T-helper 17 cell (primary cell): ENCODE data around the gene LGALS13. TPM values are rescaled to one million over a fixed set of nuclear protein-coding genes. Genes with fewer than 3 reads are reported as not detected.

Experiments used
- ATAC-seq: fragments of 150-1000 bp; cut with Tn5 transposase; 2 replicates; pipeline ENCODE4 v1.10.0; 2021; ENCODE audit warnings: mild to moderate bottlenecking, moderate library complexity
- DNase-seq, 3 donors: peaks; one replicate each; pipeline versions ENCODE4 v3.0.0 to v3.0.0-alpha.2; 2020 to 2021
- H3K9me3 ChIP-seq: one replicate; pipeline ENCODE4 v1.7.0; 2013; ENCODE audit warnings: low read length, mild to moderate bottlenecking; ENCODE audit not compliant: control insufficient read depth, poor library complexity, severe bottlenecking
- H3K27ac Mint-ChIP-seq: one replicate; pipeline ENCODE4 v1.8.0; 2022; ENCODE audit warnings: mild to moderate bottlenecking, moderate library complexity, mixed read lengths
- H3K27me3 Mint-ChIP-seq: one replicate; pipeline ENCODE4 v1.8.0; 2022; ENCODE audit warnings: mixed read lengths
- H3K36me3 Mint-ChIP-seq: one replicate; pipeline ENCODE4 v1.8.0; 2022; ENCODE audit warnings: low read depth, mixed read lengths
- H3K4me1 Mint-ChIP-seq: one replicate; pipeline ENCODE4 v1.8.0; 2022; ENCODE audit warnings: mild to moderate bottlenecking, mixed read lengths
- H3K4me3 Mint-ChIP-seq: one replicate; pipeline ENCODE4 v1.8.0; 2022; ENCODE audit warnings: mild to moderate bottlenecking, moderate library complexity, mixed read lengths
- total RNA-seq, 4 donors: library from RNA in 2 of 4; stranded (reverse) in 2 of 4; gene quantifications; one replicate each; pipeline ENCODE4 v1.2.3 and lab custom pipeline; 2022 to 2026

LGALS13 gene, protein sequence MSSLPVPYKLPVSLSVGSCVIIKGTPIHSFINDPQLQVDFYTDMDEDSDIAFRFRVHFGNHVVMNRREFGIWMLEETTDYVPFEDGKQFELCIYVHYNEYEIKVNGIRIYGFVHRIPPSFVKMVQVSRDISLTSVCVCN
- total RNA-seq (not detected), total RNA-seq (lab: John Stamatoyannopoulos, UW) (0 reads per million in 2 donors)

DNA sequence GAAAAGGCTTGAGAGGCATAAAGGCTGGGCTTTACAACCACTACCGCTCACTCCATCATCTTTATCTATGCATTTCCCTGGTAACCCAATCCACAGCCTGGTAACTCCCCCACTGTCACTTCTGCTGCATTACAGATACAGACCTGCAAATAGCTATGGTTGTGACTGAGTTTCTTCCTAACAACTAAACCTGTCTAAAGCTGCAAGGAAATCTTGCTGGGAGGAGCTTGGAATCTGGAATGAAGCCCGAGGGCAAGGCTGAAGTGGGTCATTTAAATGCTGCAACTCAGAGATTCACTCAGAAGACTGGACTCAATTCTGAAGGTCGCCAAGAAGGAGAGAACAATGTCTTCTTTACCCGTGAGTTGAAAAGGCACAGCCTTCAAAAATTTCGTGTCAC lies at the start of gene LGALS13:
TSS of gene LGALS13 (plus strand) at position 301 of the 400 bp plus-strand sequence. CDS start at position 346, 45 bp downstream.
- H3K9me3 ChIP-seq, result no peaks in the 10 kb centered on the region
- H3K4me3 Mint-ChIP-seq, result no peak within 1 kb of the TSS
- H3K36me3 Mint-ChIP-seq, result no peaks in the 10 kb centered on the region
- H3K4me1 Mint-ChIP-seq, result no peaks in the 10 kb centered on the region
- ATAC-seq (no peak), DNase-seq (no peak)
- H3K27me3 Mint-ChIP-seq, result peaks cover 47% of the 10 kb centered on the region
- H3K27ac Mint-ChIP-seq, result no peak within 1 kb of the TSS

DNA sequence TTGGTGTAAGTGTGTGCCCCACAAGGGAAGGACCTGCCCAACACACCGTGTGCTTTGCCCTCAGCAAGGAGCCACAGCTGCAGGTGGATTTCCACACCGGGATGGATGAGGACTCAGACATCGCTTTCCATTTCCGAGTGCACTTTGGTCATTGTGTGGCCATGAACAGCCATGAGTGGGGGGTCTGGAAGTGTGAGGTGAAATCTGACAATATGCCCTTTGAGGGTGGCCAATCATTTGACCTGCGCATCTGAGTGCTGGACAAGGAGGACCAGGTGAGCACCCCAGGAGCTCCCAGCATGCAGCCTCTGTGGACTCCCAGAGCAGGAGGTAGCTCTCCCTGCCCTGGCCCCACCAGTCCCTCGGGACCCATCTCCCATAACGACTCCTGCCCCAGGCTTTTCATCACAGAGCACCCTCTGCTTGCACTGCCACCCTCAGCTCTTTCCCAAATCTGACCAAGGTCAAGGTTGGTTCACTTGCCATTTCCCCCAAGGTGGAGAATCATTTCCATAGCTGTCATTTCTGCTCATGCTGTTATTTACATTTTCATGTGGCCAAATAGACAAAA lies 49.2 kb upstream of the LGALS13 start:
- no peaks in the 10 kb centered on the region for H3K27me3 Mint-ChIP-seq
- peaks cover 1% of the 10 kb centered on the region for H3K36me3 Mint-ChIP-seq
- ATAC-seq, result no peak
- H3K4me1 Mint-ChIP-seq, result peaks cover 14% of the 10 kb centered on the region
- no peak overlapping the region for H3K27ac Mint-ChIP-seq
- H3K9me3 ChIP-seq, result no peaks in the 10 kb centered on the region
- DNase-seq, result no peak
- H3K4me3 Mint-ChIP-seq, result no peak overlapping the region

DNA sequence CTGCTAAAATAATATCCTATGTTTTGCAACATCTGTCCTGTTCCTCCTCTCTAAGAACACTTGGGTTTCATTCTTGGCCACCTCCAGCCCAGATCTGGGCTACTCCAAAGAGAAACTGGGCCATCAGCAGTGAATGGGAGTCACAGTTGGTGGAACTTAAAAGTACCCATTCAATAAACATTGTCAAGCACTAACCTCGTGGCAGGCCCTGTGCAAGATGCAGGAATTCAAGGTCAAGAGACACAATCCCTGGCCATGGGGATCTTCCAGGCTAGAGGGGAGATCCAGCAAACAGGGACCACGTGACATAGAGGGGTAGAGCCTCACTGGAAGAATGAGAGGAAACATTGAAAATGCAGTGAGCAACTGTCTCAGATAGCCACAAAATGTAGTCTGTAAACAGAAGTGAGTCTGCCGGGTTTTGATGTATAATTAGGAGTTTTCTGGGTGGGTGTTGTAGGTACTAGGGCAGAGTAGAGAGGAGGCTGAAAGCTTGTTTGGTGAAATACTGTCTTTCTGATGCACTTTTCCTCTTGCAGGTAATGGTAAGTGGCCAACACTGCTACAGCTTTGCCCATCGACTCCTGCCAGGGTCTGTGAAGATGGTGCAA lies 47.5 kb upstream of the LGALS13 start:
- Mint-ChIP-seq H3K4me1 (peaks cover 23% of the 10 kb centered on the region), H3K4me3 (no peak overlapping the region), H3K27ac (no peak overlapping the region), H3K36me3 (peaks cover 2% of the 10 kb centered on the region), H3K27me3 (no peaks in the 10 kb centered on the region)
- DNase-seq (no peak), ATAC-seq (no peak)
- no peaks in the 10 kb centered on the region for H3K9me3 ChIP-seq

DNA sequence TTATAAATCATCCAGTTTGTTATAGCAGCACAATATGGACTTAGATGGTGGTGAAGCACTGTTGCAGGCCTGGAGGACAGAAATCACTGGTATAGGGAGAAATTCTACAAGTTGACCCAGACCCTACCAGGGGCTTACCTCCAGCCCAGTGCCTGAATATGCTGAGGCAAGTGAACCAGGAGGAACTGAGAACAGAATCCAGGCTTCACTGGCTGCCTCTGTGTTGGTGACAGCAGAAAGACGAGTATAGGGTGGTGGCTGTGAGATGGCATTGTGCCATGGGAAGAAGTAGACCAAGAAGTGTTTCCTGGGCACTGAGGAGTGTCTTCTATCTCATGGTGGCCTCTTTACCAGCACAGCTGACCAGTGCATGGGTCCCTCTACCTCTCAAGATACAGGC lies 46.4 kb upstream of the LGALS13 start:
- no peaks in the 10 kb centered on the region for H3K27me3 Mint-ChIP-seq
- H3K27ac Mint-ChIP-seq, result no peak overlapping the region
- no peak for ATAC-seq
- no peak for DNase-seq
- H3K36me3 Mint-ChIP-seq, result peaks cover 2% of the 10 kb centered on the region
- no peaks in the 10 kb centered on the region for H3K9me3 ChIP-seq
- H3K4me1 Mint-ChIP-seq, result peaks cover 23% of the 10 kb centered on the region
- H3K4me3 Mint-ChIP-seq, result no peak overlapping the region

DNA sequence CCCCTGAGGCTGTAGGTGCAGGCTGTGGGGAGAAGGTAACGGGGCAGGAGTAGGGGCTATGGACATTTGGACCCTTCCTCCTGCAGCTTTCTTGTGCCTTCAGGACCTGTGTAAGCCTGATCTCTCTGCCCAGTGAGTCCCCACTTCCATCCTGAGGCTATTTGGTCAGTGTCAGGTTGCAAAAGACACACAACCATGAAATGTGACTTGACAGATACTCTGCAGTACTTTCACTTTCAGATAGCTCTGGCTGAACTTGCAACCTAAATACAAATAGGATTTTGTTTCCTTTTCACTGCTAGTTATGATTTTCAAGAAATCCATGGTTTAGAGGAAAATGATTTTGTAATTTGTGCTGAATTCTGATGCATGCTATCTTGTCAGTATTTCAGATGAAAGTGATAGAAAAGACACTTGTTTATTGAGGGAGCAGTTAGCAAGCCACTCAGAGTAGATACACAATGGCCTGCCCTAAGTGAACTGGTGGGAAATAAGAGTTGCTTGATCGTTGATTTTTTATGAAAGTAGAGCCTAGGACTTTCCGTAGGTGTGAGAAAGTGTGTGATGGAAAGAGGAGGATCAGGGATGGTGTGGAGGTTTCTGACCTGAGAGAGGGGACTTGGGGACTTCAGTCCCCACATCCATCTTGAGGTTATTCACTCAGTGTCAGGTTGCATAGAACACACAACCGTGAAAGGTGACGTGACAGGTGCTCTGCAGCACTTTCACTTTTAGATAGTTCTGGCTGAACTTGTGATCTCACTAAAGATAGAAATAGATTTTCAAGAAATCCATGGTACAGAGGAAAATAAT lies 44.3 kb upstream of the LGALS13 start:
- no peaks in the 10 kb centered on the region for H3K27me3 Mint-ChIP-seq
- H3K4me1 Mint-ChIP-seq, result peaks cover 23% of the 10 kb centered on the region
- peak overlapping the region; percentile 93 for H3K4me3 Mint-ChIP-seq

DNA sequence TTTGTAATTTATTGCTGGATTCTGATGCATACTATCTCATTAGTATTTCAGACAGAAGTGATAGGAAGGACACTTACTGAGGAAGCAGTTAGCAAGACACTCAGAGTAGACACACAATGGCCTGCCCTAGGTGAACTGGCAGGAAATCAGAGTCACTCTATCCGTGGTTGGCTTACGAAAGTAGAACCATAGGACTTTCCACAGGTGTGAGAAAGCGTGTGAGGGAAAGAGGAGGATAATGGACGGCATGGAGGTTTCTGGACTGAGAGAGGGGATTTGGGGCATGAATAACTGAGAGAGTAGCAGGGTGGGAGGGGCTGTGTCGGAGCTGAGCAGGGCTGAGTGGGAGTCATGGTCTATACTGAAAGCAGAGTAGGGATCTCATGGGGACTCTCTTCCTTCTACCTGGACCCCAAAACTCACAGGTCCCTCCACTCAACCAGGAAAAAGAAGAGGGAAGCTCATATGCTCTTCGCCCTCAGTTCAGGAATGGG lies 43.7 kb upstream of the LGALS13 start:
- H3K27me3 Mint-ChIP-seq, result no peaks in the 10 kb centered on the region

More for the DNA sequence above, 44.3 kb upstream of the LGALS13 start:
- peak; percentile 82 for ATAC-seq
- no peaks in the 10 kb centered on the region for H3K9me3 ChIP-seq
- DNase-seq, result no peak
- peak overlapping the region; percentile 93 for H3K27ac Mint-ChIP-seq
- H3K36me3 Mint-ChIP-seq, result peaks cover 2% of the 10 kb centered on the region

DNA sequence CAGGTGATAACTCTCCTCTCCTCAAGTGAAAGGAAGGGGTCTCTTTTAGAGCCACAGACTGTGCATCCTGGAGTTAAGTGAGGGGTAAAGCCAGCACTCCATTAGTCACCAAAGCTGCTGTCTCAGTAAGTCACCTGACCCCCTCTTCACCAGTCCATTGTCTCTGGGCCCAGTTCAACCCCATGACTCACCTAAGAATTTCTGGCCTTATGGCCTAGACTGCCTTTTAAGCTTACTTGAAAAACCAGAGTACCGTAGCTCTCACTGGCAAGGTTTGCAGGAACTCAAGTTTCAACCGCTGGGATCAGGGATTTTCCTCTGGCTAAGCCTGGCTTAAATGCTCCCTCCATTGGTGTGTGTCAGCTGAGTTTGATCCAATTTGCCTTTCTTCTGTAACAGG lies 38.9 kb upstream of the LGALS13 start:
- ATAC-seq, result no peak
- no peaks in the 10 kb centered on the region for H3K9me3 ChIP-seq
- Mint-ChIP-seq H3K27ac (no peak overlapping the region), H3K36me3 (peaks cover 3% of the 10 kb centered on the region), H3K27me3 (peaks cover 3% of the 10 kb centered on the region), H3K4me1 (peaks cover 7% of the 10 kb centered on the region), H3K4me3 (no peak overlapping the region)
- DNase-seq, result no peak

More for the DNA sequence above, 43.7 kb upstream of the LGALS13 start:
- Mint-ChIP-seq H3K4me3 (peak overlapping the region; percentile 93), H3K4me1 (peaks cover 23% of the 10 kb centered on the region), H3K36me3 (peaks cover 2% of the 10 kb centered on the region), H3K27ac (peak overlapping the region; percentile 93)
- ATAC-seq (peak; percentile 83), DNase-seq (no peak)
- no peaks in the 10 kb centered on the region for H3K9me3 ChIP-seq

DNA sequence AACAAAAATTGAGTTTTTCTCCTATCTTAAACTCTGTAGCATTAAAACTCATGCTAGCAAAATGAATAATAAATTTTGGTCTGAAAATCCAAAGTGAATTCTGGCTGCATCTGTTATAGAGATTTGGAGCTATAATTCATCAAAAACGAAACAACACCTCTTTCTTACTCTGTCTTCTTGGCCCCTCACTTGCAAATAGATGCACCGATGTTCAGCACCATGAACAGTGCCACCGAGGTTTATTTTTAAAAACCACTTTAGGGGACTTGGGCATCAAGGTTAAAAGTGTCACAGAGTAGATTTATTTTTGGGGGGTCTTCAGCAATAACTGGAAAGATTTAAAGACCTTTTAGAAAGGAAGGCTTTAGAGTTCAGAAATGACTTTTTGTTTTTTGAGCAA lies 36.3 kb upstream of the LGALS13 start:
- DNase-seq (no peak), ATAC-seq (no peak)
- no peaks in the 10 kb centered on the region for H3K9me3 ChIP-seq
- H3K27me3 Mint-ChIP-seq, result peaks cover 19% of the 10 kb centered on the region
- no peak overlapping the region for H3K27ac Mint-ChIP-seq
- H3K36me3 Mint-ChIP-seq, result peaks cover 3% of the 10 kb centered on the region
- H3K4me3 Mint-ChIP-seq, result no peak overlapping the region
- H3K4me1 Mint-ChIP-seq, result no peaks in the 10 kb centered on the region

DNA sequence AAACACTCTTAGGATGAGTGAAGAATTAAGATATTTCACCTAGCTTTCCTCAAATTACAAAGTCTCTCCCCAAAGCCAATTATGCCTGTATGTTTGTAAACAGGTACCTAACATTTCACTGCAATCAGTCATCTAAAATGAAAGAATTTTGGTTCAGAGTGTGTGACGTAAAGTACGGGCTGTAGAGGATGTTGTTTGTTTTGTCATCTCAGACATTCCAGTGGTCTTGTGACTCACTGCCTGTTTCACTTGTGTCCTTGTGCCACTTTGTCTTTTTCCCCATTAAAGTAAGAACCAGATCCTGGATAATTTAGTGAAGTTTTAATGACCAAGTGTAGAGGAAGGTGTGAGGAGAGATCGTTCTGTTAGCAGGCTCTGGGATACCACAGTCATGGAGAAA lies 33.7 kb upstream of the LGALS13 start:
- Mint-ChIP-seq H3K27ac (no peak overlapping the region), H3K4me1 (no peaks in the 10 kb centered on the region), H3K4me3 (no peak overlapping the region), H3K27me3 (peaks cover 21% of the 10 kb centered on the region), H3K36me3 (peaks cover 3% of the 10 kb centered on the region)
- ATAC-seq (no peak), DNase-seq (no peak)
- no peaks in the 10 kb centered on the region for H3K9me3 ChIP-seq

DNA sequence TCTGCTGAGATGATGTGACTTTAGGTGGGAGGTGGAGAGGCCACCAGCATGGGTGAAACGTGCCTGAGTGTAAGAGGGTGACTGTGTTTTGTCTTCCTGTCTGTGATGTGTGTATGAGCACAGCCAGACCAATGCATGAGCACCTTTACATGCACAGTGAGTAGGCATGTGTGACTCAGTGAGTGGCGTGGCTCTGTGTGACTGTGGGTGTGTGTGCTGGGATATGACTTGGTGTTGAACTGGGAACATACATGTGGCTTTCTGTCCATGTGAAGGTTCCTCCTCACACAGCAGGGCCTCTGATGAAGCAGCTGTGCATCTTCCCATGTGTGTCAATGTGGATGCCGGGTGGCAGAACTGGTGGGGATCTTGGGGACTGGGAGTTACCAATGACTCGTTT lies 19.9 kb upstream of the LGALS13 start:
- H3K9me3 ChIP-seq, result peaks cover 2% of the 10 kb centered on the region
- no peak overlapping the region for H3K27ac Mint-ChIP-seq
- DNase-seq (no peak), ATAC-seq (no peak)
- peaks cover 30% of the 10 kb centered on the region for H3K27me3 Mint-ChIP-seq
- H3K4me1 Mint-ChIP-seq, result no peaks in the 10 kb centered on the region
- no peak overlapping the region for H3K4me3 Mint-ChIP-seq
- peaks cover 2% of the 10 kb centered on the region for H3K36me3 Mint-ChIP-seq

DNA sequence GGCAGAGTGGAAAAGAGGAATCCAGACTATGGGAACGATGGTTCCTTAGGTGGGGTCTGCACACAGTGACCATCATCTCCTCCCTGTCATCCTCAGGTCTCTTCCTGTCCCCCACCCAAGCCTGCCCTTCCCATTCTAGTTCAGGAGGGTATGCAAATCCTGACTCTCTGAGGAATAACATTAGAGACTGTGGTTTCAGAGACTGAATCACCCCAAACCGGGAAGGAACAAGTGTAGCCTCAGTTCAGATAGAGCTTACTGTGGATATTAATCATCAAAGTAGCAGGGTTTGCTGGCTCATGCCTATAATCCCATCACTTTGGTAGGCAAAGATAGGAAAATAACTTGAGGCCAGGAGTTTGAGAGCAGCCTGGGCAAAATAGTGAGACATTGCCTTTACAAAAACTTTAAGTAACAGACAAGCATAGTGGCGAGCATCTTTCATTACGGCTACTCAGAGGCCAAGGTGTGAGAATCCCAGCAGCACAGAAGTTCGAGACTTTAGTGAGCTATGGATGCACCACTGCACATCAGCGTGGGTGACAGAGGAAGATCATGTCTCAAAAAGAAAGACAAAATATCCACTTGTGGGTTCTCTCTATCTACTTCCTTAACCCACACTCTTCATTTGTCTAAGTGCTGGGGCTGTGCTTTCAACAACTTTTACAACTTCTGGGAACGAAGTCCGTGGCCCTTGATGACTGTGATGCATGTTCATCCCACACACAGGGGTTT lies 19.3 kb upstream of the LGALS13 start:
- Mint-ChIP-seq H3K27me3 (peaks cover 30% of the 10 kb centered on the region), H3K4me1 (no peaks in the 10 kb centered on the region), H3K4me3 (no peak overlapping the region), H3K36me3 (peaks cover 2% of the 10 kb centered on the region), H3K27ac (no peak overlapping the region)
- peaks cover 2% of the 10 kb centered on the region for H3K9me3 ChIP-seq
- DNase-seq (no peak), ATAC-seq (no peak)

DNA sequence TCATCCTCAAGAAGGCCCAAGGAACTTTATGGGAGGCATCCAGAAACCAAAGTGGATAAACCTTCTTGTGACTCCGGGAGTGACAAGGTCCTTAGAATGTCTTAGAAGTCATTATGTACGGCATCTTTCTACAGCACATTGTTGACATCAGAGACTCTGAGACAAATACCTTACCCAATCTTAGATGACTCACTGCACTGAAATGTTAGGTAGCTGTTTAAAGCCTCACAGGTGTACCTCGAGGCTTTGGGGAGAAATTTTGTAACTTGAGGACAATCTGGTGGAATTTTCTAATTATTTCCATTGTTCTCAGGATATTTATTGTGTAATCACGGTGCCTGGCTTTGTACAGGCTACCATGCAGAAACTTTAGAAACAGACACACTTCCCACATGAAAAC lies 14.8 kb upstream of the LGALS13 start:
- DNase-seq (no peak), ATAC-seq (no peak)
- no peaks in the 10 kb centered on the region for H3K4me1 Mint-ChIP-seq
- peaks cover 58% of the 10 kb centered on the region for H3K27me3 Mint-ChIP-seq
- H3K36me3 Mint-ChIP-seq, result peaks cover 2% of the 10 kb centered on the region
- H3K9me3 ChIP-seq, result no peaks in the 10 kb centered on the region
- H3K4me3 Mint-ChIP-seq, result no peak overlapping the region
- no peak overlapping the region for H3K27ac Mint-ChIP-seq

DNA sequence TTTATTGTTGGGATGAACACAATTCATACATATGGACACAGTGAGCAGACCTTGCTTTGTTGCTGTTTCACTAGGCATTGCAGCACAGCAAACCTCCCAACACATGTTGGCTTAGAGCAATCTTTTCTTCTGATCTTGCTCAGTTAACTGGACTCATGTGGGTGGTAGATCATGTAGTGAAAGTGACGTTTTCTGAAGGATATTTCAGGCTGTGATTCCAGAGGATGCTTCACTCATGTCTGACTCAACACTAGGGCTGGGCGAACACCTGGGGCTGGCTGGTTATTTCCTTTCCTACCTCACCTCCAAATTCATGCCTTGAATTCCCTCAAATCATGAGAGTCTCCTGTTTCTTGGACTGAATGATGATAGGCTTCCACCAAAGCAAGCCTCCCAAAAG lies 14.3 kb upstream of the LGALS13 start:
- Mint-ChIP-seq H3K27me3 (peaks cover 58% of the 10 kb centered on the region), H3K36me3 (peaks cover 2% of the 10 kb centered on the region), H3K27ac (no peak overlapping the region), H3K4me1 (no peaks in the 10 kb centered on the region), H3K4me3 (no peak overlapping the region)
- H3K9me3 ChIP-seq, result no peaks in the 10 kb centered on the region
- ATAC-seq, result no peak
- DNase-seq, result no peak
